Measurements from ENCODE around the gene PTPRK.

DNA sequence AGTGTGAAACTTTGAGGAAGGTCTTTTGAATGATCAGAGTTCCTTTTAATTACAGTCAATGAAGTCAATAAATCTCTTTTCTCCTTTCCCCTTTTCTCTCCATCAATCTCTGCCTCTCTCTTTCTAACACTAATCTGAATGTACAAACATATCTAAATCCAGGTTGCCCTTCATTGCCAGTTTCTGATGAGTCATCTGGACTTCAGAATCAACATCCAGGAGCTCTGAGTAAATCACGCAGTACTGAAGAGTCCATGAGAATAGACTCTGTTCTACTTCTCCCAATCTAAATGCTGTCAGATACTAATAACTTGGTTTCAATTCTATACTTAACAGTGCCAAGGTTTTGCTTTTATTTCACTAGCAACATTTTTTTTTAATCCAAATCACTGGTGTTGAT is 380.9 kb downstream of the PTPRK start:
- TF ChIP-seq POLR2A (IDR thresholded peaks at IDR 0.05): no peak
- TF ChIP-seq, protein P1, sequence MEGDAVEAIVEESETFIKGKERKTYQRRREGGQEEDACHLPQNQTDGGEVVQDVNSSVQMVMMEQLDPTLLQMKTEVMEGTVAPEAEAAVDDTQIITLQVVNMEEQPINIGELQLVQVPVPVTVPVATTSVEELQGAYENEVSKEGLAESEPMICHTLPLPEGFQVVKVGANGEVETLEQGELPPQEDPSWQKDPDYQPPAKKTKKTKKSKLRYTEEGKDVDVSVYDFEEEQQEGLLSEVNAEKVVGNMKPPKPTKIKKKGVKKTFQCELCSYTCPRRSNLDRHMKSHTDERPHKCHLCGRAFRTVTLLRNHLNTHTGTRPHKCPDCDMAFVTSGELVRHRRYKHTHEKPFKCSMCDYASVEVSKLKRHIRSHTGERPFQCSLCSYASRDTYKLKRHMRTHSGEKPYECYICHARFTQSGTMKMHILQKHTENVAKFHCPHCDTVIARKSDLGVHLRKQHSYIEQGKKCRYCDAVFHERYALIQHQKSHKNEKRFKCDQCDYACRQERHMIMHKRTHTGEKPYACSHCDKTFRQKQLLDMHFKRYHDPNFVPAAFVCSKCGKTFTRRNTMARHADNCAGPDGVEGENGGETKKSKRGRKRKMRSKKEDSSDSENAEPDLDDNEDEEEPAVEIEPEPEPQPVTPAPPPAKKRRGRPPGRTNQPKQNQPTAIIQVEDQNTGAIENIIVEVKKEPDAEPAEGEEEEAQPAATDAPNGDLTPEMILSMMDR (IDR thresholded peaks at IDR 0.05): no peak

Data from thyroid gland (tissue), 4 donors.